HG03139 (cell line): ENCODE measurements around the gene SALL2.

ENCODE experiments used
- ATAC-seq: cut with Tn5 transposase; IDR thresholded peaks from one replicate; pipeline ENCODE4 v1.9.1; 2021; ENCODE audit not compliant: unreplicated experiment

Gene SALL2

GRCh38 chr14:21494902-21495762 lies 31.0 kb downstream of the SALL2 start:
- ATAC-seq = no peak

GRCh38 chr14:21486640-21487087 lies 39.5 kb downstream of the SALL2 start:
- no peak for ATAC-seq

DNA sequence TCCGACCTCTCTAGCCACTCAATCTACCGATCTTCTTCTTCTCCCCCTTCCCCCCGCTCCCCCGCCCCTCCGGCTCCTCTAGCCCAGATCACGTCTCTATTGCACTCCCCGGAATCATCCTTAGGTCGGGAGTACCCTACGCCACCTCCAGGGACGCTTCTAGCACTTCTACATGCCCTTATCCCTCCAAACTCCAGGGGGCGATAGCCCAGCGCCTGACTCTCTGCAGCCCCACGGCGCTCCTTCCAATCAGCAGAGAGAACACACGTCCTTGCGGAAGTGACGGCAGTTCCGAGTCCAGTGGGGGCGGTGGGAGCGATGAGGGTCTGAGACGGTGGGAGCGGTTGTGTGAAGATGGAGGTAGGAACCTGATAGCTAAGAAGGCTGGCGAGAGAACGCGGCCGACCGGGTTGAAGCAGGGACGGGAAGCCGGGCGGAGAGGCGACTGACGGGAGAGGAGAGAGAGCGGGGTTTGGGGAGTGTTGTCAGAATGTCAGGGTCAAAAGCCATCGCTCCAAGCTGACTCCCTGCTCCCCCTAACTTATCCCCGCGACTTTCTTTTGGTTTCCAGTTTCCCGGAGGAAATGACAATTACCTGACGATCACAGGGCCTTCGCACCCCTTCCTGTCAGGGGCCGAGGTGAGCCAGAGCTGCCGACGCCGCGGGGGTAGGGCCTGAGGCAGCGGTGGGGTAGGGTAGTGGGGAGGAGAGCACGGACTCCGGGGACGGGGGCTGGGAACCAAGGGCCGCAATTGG lies 49.0 kb downstream of the SALL2 start, which contains the start of the genes RAB2B and TOX4:
Gene RAB2B, minus strand, starts transcription at position 35 of the 757 bp plus-strand sequence. CDS start 87 bp downstream, outside the sequence.
Gene TOX4, plus strand, starts transcription at position 271 of the 757 bp plus-strand sequence. Its CDS starts 84 bp downstream, at position 355.
- peak; percentile 98 for ATAC-seq

- no peak for ATAC-seq
Measured at GRCh38 chr14:21476523-21476924, 49.6 kb downstream of the SALL2 start.

- no peak for ATAC-seq
Measured at GRCh38 chr14:21475767-21476522, 50.2 kb downstream of the SALL2 start.
